HG02852 (cell line): ENCODE results near the gene FBXO31.
"Not testable (repeated sequence)": the region's sequence is repeated elsewhere in the genome, so short reads cannot be mapped to it uniquely, and the experiment has no call there.

Experiments used
- ATAC-seq: cut with Tn5 transposase; IDR thresholded peaks from one replicate; pipeline ENCODE4 v1.9.1; 2021; ENCODE audit warnings: mild to moderate bottlenecking, moderate library complexity; ENCODE audit not compliant: unreplicated experiment

FBXO31 gene

GRCh38 chr16:87344931-87345631, 38.5 kb downstream of the FBXO31 start:
- no peak for ATAC-seq

- ATAC-seq, result no peak
These were observed 39.2 kb downstream of the FBXO31 start for GRCh38 chr16:87344165-87344930.

- ATAC-seq, result no peak
These were observed 39.9 kb downstream of the FBXO31 start for GRCh38 chr16:87343753-87344050.

GRCh38 chr16:87342978-87343752, 40.4 kb downstream of the FBXO31 start:
- ATAC-seq, result no peak

- ATAC-seq, result no peak
These were observed 41.1 kb downstream of the FBXO31 start for GRCh38 chr16:87342504-87342903.

GRCh38 chr16:87340198-87340597, 43.4 kb downstream of the FBXO31 start:
- no peak for ATAC-seq

GRCh38 chr16:87339724-87340105, 43.9 kb downstream of the FBXO31 start:
- not testable (repeated sequence) for ATAC-seq

GRCh38 chr16:87339086-87339723, 44.4 kb downstream of the FBXO31 start:
- ATAC-seq, result no peak

GRCh38 chr16:87338155-87338765, 45.3 kb downstream of the FBXO31 start:
- no peak for ATAC-seq

- no peak for ATAC-seq
These were observed 46.3 kb downstream of the FBXO31 start for GRCh38 chr16:87337262-87337771.

GRCh38 chr16:87336434-87337240, 46.9 kb downstream of the FBXO31 start:
- ATAC-seq, result no peak

GRCh38 chr16:87335625-87336433, 47.7 kb downstream of the FBXO31 start:
- ATAC-seq, result no peak

- no peak for ATAC-seq
These were observed 48.6 kb downstream of the FBXO31 start for GRCh38 chr16:87334651-87335624.

- no peak for ATAC-seq
These were observed 49.8 kb downstream of the FBXO31 start for GRCh38 chr16:87333581-87334331.

GRCh38 chr16:87333101-87333500, 50.5 kb downstream of the FBXO31 start:
- ATAC-seq, result no peak

- no peak for ATAC-seq
These were observed 51.4 kb downstream of the FBXO31 start for GRCh38 chr16:87332150-87332549.

- ATAC-seq, result no peak
These were observed 52.3 kb downstream of the FBXO31 start for GRCh38 chr16:87331241-87331801.
